Endothelial cell (in vitro differentiated cells): ENCODE data around the gene NCK2. TPM values are rescaled to one million over a fixed set of nuclear protein-coding genes. Genes with fewer than 3 reads are reported as not detected.

Experiments used
- DNase-seq: peaks from one replicate; pipeline ENCODE4 v3.0.0; 2021; ENCODE audit warnings: low spot score
- H3K27ac Mint-ChIP-seq: one replicate; pipeline ENCODE4 v1.8.0; 2021; ENCODE audit warnings: mixed read lengths, inconsistent platforms; ENCODE audit not compliant: unreplicated experiment
- H3K27me3 Mint-ChIP-seq: one replicate; pipeline ENCODE4 v1.8.0; 2021; ENCODE audit warnings: mild to moderate bottlenecking, moderate library complexity, mixed read lengths, inconsistent platforms; ENCODE audit not compliant: unreplicated experiment
- H3K36me3 Mint-ChIP-seq: one replicate; pipeline ENCODE4 v1.8.0; 2021; ENCODE audit warnings: mild to moderate bottlenecking, low read depth, mixed read lengths, inconsistent platforms; ENCODE audit not compliant: unreplicated experiment
- H3K4me1 Mint-ChIP-seq: one replicate; pipeline ENCODE4 v1.8.0; 2021; ENCODE audit warnings: mild to moderate bottlenecking, mixed read lengths, inconsistent platforms; ENCODE audit not compliant: unreplicated experiment
- H3K4me3 Mint-ChIP-seq: one replicate; pipeline ENCODE4 v1.8.0; 2021; ENCODE audit warnings: mild to moderate bottlenecking, mixed read lengths, inconsistent platforms; ENCODE audit not compliant: unreplicated experiment
- H3K9me3 Mint-ChIP-seq: one replicate; pipeline ENCODE4 v1.8.0; 2021; ENCODE audit warnings: mixed read lengths, inconsistent platforms; ENCODE audit not compliant: unreplicated experiment
- CTCF ChIP-seq: fragments of 200-600 bp; sonication (generic); IDR thresholded peaks from one replicate; pipeline ENCODE4 v1.5.0; 2021; ENCODE audit warnings: antibody characterized with exemption; ENCODE audit not compliant: unreplicated experiment
- total RNA-seq: library from RNA; stranded (reverse); fragmentation: NEBNext Ultra II Directional; extraction: Animal tissue kit (Norgen Biotek cat#: 25700); gene quantifications from one replicate; pipeline ENCODE4 v1.2.1, GENCODE V29; 2021; ENCODE audit not compliant: unreplicated experiment

NCK2 gene
- total RNA-seq, 1 donor from 2014 or later, result 93.7 TPM

- TF ChIP-seq CTCF, result no peak
- no peak for DNase-seq
- Mint-ChIP-seq H3K4me3 (no peak overlapping the region), H3K27me3 (no peaks in the 10 kb centered on the region), H3K4me1 (peaks cover 87% of the 10 kb centered on the region), H3K27ac (no peak overlapping the region), H3K36me3 (peaks cover 14% of the 10 kb centered on the region), H3K9me3 (no peaks in the 10 kb centered on the region)
Observed at GRCh38 chr2:105782123-105782522, 37.4 kb downstream of the NCK2 start.

DNA sequence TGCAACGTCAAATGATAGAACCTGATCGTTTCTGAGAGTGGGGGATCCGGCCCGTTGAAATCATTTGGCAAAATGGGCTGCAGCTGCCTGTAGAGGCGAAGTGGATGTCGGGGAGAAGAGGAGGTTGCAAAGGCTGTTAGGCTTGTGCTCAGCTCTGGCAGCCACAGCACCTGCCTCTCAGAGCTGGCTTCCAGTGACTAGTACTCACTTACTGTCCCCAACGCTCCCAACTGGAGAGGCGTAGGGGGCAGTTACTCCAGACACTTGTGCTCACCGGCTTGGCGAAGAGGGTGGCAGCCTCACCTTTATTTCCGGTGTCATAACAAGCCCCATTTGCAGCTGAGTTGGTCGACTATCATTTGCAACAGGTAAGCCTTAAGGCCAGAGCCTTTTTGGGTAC lies 37.9 kb downstream of the NCK2 start:
- Mint-ChIP-seq H3K27me3 (no peaks in the 10 kb centered on the region), H3K4me1 (peaks cover 82% of the 10 kb centered on the region), H3K27ac (no peak overlapping the region), H3K36me3 (peaks cover 14% of the 10 kb centered on the region), H3K4me3 (no peak overlapping the region), H3K9me3 (no peaks in the 10 kb centered on the region)
- no peak for TF ChIP-seq CTCF
- DNase-seq, result no peak

DNA sequence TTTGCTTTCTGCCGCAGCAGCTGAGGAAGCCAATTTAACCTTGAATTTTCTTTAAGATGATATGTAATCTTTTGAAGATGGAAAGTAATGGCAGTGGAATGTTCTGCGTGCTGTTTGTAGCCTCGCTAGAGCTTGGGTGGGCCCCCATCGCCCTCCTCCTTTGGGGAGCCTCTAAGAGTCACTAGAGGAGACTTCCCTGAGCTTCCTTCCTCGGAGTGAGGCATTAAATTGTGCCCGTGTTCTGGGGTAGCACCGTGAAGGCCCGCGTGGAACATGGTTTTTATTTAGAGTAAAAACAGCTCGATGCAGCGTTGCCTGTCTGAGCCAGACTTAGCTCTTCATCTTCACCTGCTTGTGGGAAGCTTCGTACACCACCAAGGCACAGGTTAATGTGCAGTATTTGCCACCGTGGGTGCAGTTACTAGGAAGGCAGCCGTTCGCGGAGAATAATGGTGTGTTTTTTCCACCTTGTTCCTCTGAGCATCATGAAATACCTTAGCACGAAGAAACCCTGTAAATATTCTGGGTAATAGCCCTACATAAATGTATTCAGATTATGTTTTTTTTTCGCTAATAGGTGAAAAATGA lies 38.5 kb downstream of the NCK2 start:
- DNase-seq, result no peak
- Mint-ChIP-seq H3K36me3 (peaks cover 14% of the 10 kb centered on the region), H3K27ac (no peak overlapping the region), H3K4me1 (peaks cover 76% of the 10 kb centered on the region), H3K4me3 (no peak overlapping the region), H3K9me3 (no peaks in the 10 kb centered on the region), H3K27me3 (no peaks in the 10 kb centered on the region)
- no peak for TF ChIP-seq CTCF

DNA sequence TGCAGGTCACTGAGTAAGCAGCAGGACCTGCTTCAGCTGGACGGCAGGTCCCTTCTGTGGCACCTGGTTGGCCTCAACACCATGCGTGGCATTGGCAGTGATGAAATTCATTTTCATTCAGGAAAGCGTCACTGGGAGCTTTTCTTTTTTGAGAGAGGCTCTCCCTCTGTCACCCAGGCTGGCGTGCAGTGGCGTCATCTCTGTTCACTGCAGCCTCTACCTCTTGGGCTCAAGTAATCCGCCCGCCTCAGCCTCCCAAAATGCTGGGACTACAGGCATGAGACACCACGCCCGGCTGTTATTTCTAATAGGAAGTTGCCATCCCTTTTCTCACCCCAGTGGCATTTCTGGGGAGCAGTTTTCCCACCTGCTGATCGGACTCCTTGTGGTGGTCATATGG lies 39.3 kb downstream of the NCK2 start:
- no peak for TF ChIP-seq CTCF
- Mint-ChIP-seq H3K27ac (no peak overlapping the region), H3K9me3 (no peaks in the 10 kb centered on the region), H3K4me1 (peaks cover 74% of the 10 kb centered on the region), H3K27me3 (no peaks in the 10 kb centered on the region), H3K36me3 (peaks cover 14% of the 10 kb centered on the region), H3K4me3 (no peak overlapping the region)
- DNase-seq, result no peak

DNA sequence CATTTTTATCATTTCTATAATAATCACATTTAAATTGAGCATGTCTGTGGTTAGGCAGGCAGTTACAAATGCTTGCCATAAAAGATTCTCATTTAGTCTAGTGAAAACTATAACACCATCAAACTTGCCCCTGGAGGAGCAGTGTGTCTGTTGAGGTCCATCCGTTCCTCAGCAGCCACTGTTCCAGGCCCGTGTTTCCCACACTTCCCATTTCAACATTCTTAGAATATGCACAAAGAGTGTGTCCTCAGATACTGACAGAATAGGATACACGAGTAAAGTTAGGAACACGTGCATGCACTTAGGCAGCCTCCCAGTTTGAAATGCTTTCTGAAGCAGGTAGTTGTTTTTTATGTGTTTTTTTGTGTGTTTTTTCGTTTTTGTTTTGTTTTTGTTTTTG lies 39.9 kb downstream of the NCK2 start:
- Mint-ChIP-seq H3K4me3 (no peak overlapping the region), H3K36me3 (peaks cover 14% of the 10 kb centered on the region), H3K27me3 (no peaks in the 10 kb centered on the region), H3K9me3 (no peaks in the 10 kb centered on the region), H3K27ac (no peak overlapping the region), H3K4me1 (peaks cover 72% of the 10 kb centered on the region)
- DNase-seq, result no peak
- TF ChIP-seq CTCF, result no peak
